HepG2 (cell line): ENCODE data around the gene FAM171A2. TPM values are rescaled to one million over a fixed set of nuclear protein-coding genes. Genes with fewer than 3 reads are reported as not detected.

Experiments
- ATAC-seq: fragments of 200-7000 bp; cut with Tn5 transposase; 3 replicates; pipeline ENCODE4 v1.9.1; 2020; ENCODE audit warnings: mild to moderate bottlenecking, moderate library complexity
- BruUV-seq: library from RNA; stranded (reverse); fragments of 400-500 nt; replicated peaks from 2 replicates; lab custom pipeline; 2021; lab: Mats Ljungman, UMichigan
- CTCF ChIA-PET: fragments of 300-600 bp; formaldehyde crosslinking; extraction: SDS; loops from one replicate; lab custom pipeline; 2021; ENCODE audit warnings: low total read pairs, inconsistent platforms, low intra/inter-chr PET ratio; lab: Yijun Ruan, JAX
- POLR2A ChIA-PET: fragments of 350-600 bp; sonication (Branson Sonifier 250); formaldehyde crosslinking; loops from one replicate; lab custom pipeline; 2020; ENCODE audit warnings: antibody characterized with exemption, inconsistent platforms; lab: Yijun Ruan, JAX
- DNase-seq: peaks from one replicate; pipeline ENCODE4 v3.0.0-alpha.2; 2015; ENCODE audit warnings: low spot score
- FAIRE-seq: peaks from 3 replicates; lab custom pipeline; 2011; peaks lifted over from hg19 to GRCh38; lab: Jason Lieb, UNC
- H2AFZ ChIP-seq: one replicate; pipeline ENCODE4 v1.6.1; 2011; ENCODE audit warnings: low read length, inconsistent platforms
- H3K27ac ChIP-seq: fragments of 300-600 bp; 3 replicates; pipeline ENCODE4 v1.8.0; 2011; ENCODE audit warnings: mixed run types, mild to moderate bottlenecking, mixed read lengths, low read length, inconsistent platforms; ENCODE audit not compliant: insufficient read depth; ENCODE audit errors: extremely low read length
- H3K27me3 ChIP-seq, 2 experiments: fragments of 200-600 bp in 1 of 2; 2 replicates in 1 of 2; 3 replicates in 1 of 2; pipeline versions ENCODE4 v1.6.0 to v1.8.0; 2011; ENCODE audit warnings: low read length in 2 of 2, mild to moderate bottlenecking in 2 of 2, moderate library complexity in 2 of 2, inconsistent platforms in 1 of 2; ENCODE audit not compliant: insufficient read depth in 2 of 2, control insufficient read depth in 1 of 2
- H3K36me3 ChIP-seq, 2 experiments: fragments of 200-600 bp in 1 of 2; replicated peaks in 1 of 2; 2 replicates in 1 of 2; 3 replicates in 1 of 2; pipeline versions ENCODE4 v1.5.1 to v1.8.0; 2011; ENCODE audit warnings: low read length in 2 of 2, inconsistent platforms in 1 of 2; ENCODE audit not compliant: insufficient read depth in 2 of 2, control insufficient read depth in 1 of 2
- H3K4me1 ChIP-seq: 2 replicates; pipeline ENCODE4 v1.5.1; 2012; ENCODE audit warnings: low read length, inconsistent platforms; ENCODE audit not compliant: insufficient read depth
- H3K4me2 ChIP-seq: 2 replicates; pipeline ENCODE4 v1.6.0; 2011; ENCODE audit warnings: low read depth, low read length, inconsistent platforms
- H3K4me3 ChIP-seq, 3 experiments: fragments of 200-600 bp in 1 of 3; sonication (generic), shearing (Covaris generic) in 1 of 3; replicated peaks in 1 of 3; 2 replicates each; pipeline ENCODE4 v1.5.1; 2011 to 2016; ENCODE audit warnings: low read length in 3 of 3, inconsistent platforms in 2 of 3, low read depth in 2 of 3, mild to moderate bottlenecking in 2 of 3, control low read depth in 1 of 3, mixed read lengths in 1 of 3; ENCODE audit not compliant: insufficient read depth in 1 of 3
- H3K79me2 ChIP-seq: one replicate; pipeline ENCODE4 v1.6.1; 2011; ENCODE audit warnings: low read length, inconsistent platforms; ENCODE audit not compliant: insufficient read depth
- H3K9ac ChIP-seq: 2 replicates; pipeline ENCODE4 v1.6.0; 2011; ENCODE audit warnings: mild to moderate bottlenecking, low read depth, low read length, inconsistent platforms; ENCODE audit not compliant: insufficient read depth
- H3K9me3 ChIP-seq: 2 replicates; pipeline ENCODE4 v1.5.1; 2012; ENCODE audit warnings: mild to moderate bottlenecking, low read length
- H4K20me1 ChIP-seq: 2 replicates; pipeline ENCODE4 v1.6.0; 2011; ENCODE audit warnings: inconsistent platforms, mild to moderate bottlenecking, low read length, moderate library complexity; ENCODE audit not compliant: insufficient read depth
- ATF7 ChIP-seq, 2 experiments: fragments of 450-650 bp in 1 of 2; sonication (generic) in 1 of 2; formaldehyde crosslinking in 1 of 2; IDR thresholded peaks; 2 replicates each; pipeline versions ENCODE4 v1.4.0 to v1.6.1; 2016 to 2020; ENCODE audit warnings: antibody characterized with exemption in 1 of 2, mild to moderate bottlenecking in 1 of 2, missing genetic modification reagents in 1 of 2
- HDAC2 ChIP-seq: sonication (generic); formaldehyde crosslinking; IDR thresholded peaks from 2 replicates; pipeline ENCODE4 v1.4.0; 2020; ENCODE audit warnings: missing genetic modification reagents
- KDM1A ChIP-seq: IDR thresholded peaks from 2 replicates; pipeline ENCODE4 v1.6.1; 2016; ENCODE audit warnings: missing compliant biosample characterization
- KDM2A ChIP-seq: sonication (generic); formaldehyde crosslinking; IDR thresholded peaks from 2 replicates; pipeline ENCODE4 v1.4.0; 2020; ENCODE audit warnings: low read depth, missing genetic modification reagents, borderline replicate concordance
- MEF2D ChIP-seq: sonication (generic); formaldehyde crosslinking; IDR thresholded peaks from 2 replicates; pipeline ENCODE4 v1.5.1; 2020; ENCODE audit warnings: mild to moderate bottlenecking, missing genetic modification reagents
- PAF1 ChIP-seq: IDR thresholded peaks from 2 replicates; pipeline ENCODE4 v1.6.1; 2016; ENCODE audit warnings: missing genetic modification reagents, missing compliant biosample characterization
- TBL1XR1 ChIP-seq: fragments of 150-350 bp; IDR thresholded peaks from 2 replicates; pipeline ENCODE4 v1.6.1; 2014; ENCODE audit warnings: borderline replicate concordance, low read length; ENCODE audit not compliant: partially characterized antibody
- TOE1 ChIP-seq: sonication (generic); formaldehyde crosslinking; IDR thresholded peaks from 2 replicates; pipeline ENCODE4 v1.4.0; 2020; ENCODE audit warnings: mild to moderate bottlenecking, missing genetic modification reagents
- ZBTB3 ChIP-seq: sonication (generic); formaldehyde crosslinking; IDR thresholded peaks from 2 replicates; pipeline ENCODE4 v1.4.0; 2020; ENCODE audit warnings: low read depth, mild to moderate bottlenecking, moderate library complexity, missing genetic modification reagents, borderline replicate concordance
- ZFP90 ChIP-seq: sonication (generic); formaldehyde crosslinking; IDR thresholded peaks from 2 replicates; pipeline ENCODE4 v1.8.0; 2022; ENCODE audit warnings: missing genetic modification reagents, mild to moderate bottlenecking, inconsistent platforms, borderline replicate concordance
- ZNF83 ChIP-seq: sonication (generic); formaldehyde crosslinking; IDR thresholded peaks from 2 replicates; pipeline ENCODE4 v1.4.0; 2020; ENCODE audit warnings: missing genetic modification reagents, mild to moderate bottlenecking, borderline replicate concordance
- ZSCAN21 ChIP-seq: sonication (generic); formaldehyde crosslinking; IDR thresholded peaks from 2 replicates; pipeline ENCODE4 v1.8.0; 2022; ENCODE audit warnings: mild to moderate bottlenecking, missing genetic modification reagents, moderate library complexity, borderline replicate concordance
- WGBS: methylation state at CpG from one replicate; pipeline ENCODE4 v1.1.6; 2017; ENCODE audit warnings: low lambda C conversion rate; 5-methylcytosine and 5-hydroxymethylcytosine counted together
- in situ Hi-C: cut with HindIII; loops from 2 replicates; pipeline ENCODE4 v1.10.0; 2017; ENCODE audit warnings: low pct_unique_long_range_greater_than_20kb; ENCODE audit not compliant: extremely low pct_ligation_motif_present
- intact Hi-C: fragments of 100-400 bp; cut with micrococcal nuclease; formaldehyde crosslinking; loops from one replicate; pipeline ENCODE4 v1.10.0; 2022; ENCODE audit not compliant: unreplicated experiment
- polyA plus RNA-seq, 8 experiments: library from polyadenylated mRNA; depleted of rRNA in 3 of 8; stranded (reverse) in 7 of 8; unstranded in 1 of 8; fragments of >200 nt; fragmentation: Illumina TruSeq in 4 of 8; extraction: Trizol in 4 of 8; gene quantifications; 2 replicates each; pipeline versions ENCODE4 v1.2.1 to v1.2.3, GENCODE V29; 2011 to 2016; ENCODE audit warnings: low read depth in 4 of 8, missing spikeins in 1 of 8, mixed read lengths in 1 of 8; ENCODE audit not compliant: insufficient read depth in 1 of 8
- total RNA-seq, 5 experiments: library from RNA; depleted of rRNA; stranded (reverse); fragments of >200 nt; fragmentation: Illumina TruSeq; extraction: Trizol; gene quantifications; 2 replicates each; pipeline ENCODE4 v1.2.3, GENCODE V29; 2016; ENCODE audit warnings: low read depth in 1 of 5
- TF ChIP-seq, protein P1 (sequence below): sonication (generic); formaldehyde crosslinking; conservative IDR thresholded peaks from 2 replicates; pipeline ENCODE4 v1.4.0; 2020; ENCODE audit warnings: missing genetic modification reagents
- TF ChIP-seq, protein P2 (sequence below): sonication (generic); formaldehyde crosslinking; IDR thresholded peaks from 2 replicates; pipeline ENCODE4 v1.4.0; 2020; ENCODE audit warnings: missing genetic modification reagents
- TF ChIP-seq, protein P3 (sequence below): sonication (generic); formaldehyde crosslinking; IDR thresholded peaks from 2 replicates; pipeline ENCODE4 v1.5.0; 2020; ENCODE audit warnings: mild to moderate bottlenecking, missing genetic modification reagents, borderline replicate concordance

FAM171A2 gene
- total and polyA plus RNA-seq, 2 of the 13 experiments (the other 11 are each of a cell fraction or from before 2014, with no cell fraction given) = 1.8 to 3.6 TPM

DNA sequence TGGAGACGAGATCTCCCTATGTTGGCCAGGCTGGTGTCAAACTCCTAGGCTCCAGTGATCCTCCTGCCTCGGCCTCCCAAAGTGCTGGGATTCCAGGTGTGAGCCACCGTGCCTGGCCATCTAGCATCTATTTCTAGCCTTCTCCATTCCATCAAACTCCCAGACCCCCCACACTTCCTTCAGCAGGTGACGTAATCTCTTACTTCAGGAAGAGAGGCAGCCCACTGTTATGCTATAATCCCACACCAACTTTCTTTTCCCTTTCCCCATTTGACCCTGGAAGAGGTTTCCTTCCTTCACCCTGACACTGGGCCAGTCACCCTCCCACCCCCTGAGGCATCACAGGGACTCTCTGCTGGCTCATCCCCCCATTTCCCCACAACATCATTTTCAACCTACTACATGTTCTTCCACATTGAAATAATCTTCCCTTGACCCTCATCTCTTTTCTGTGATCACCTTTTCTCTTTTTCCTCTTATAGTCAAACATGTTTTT is 18.2 kb upstream of the FAM171A2 start (continued):
- TF ChIP-seq, protein P1, sequence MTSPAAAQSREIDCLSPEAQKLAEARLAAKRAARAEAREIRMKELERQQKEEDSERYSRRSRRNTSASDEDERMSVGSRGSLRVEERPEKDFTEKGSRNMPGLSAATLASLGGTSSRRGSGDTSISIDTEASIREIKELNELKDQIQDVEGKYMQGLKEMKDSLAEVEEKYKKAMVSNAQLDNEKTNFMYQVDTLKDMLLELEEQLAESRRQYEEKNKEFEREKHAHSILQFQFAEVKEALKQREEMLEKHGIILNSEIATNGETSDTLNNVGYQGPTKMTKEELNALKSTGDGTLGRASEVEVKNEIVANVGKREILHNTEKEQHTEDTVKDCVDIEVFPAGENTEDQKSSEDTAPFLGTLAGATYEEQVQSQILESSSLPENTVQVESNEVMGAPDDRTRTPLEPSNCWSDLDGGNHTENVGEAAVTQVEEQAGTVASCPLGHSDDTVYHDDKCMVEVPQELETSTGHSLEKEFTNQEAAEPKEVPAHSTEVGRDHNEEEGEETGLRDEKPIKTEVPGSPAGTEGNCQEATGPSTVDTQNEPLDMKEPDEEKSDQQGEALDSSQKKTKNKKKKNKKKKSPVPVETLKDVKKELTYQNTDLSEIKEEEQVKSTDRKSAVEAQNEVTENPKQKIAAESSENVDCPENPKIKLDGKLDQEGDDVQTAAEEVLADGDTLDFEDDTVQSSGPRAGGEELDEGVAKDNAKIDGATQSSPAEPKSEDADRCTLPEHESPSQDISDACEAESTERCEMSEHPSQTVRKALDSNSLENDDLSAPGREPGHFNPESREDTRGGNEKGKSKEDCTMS (CRISPR knock-in tag) = no peak
- TF ChIP-seq TBL1XR1 (no peak), PAF1 (CRISPR knock-in tag) (no peak), ATF7 (IDR thresholded peaks at IDR 0.05) (peak; percentile 95), ATF7 (CRISPR knock-in tag; IDR thresholded peaks at IDR 0.05) (no peak), ZBTB3 (no peak), HDAC2 (CRISPR knock-in tag) (no peak)
- TF ChIP-seq, protein P2, sequence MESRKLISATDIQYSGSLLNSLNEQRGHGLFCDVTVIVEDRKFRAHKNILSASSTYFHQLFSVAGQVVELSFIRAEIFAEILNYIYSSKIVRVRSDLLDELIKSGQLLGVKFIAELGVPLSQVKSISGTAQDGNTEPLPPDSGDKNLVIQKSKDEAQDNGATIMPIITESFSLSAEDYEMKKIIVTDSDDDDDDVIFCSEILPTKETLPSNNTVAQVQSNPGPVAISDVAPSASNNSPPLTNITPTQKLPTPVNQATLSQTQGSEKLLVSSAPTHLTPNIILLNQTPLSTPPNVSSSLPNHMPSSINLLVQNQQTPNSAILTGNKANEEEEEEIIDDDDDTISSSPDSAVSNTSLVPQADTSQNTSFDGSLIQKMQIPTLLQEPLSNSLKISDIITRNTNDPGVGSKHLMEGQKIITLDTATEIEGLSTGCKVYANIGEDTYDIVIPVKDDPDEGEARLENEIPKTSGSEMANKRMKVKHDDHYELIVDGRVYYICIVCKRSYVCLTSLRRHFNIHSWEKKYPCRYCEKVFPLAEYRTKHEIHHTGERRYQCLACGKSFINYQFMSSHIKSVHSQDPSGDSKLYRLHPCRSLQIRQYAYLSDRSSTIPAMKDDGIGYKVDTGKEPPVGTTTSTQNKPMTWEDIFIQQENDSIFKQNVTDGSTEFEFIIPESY (CRISPR knock-in tag) = no peak

DNA sequence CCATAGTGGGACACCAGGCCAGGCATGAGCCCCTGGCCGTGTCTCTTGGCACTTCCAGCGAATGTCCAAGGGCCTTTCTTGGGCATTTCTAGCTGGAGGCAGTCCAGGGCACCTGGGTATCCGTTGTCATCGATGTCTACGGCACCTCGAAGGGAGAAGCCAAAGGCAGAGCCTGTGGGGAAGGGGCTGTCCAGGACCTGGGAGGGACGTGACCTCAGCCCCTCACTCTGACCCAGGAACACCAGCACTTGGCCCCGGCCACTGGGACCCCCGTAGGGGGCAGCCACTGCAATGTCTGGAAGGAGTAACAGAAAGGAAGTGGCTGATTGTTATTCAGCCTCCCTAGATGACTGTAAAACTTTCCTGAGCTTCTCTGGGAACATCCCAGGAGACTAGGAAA is 17.1 kb upstream of the FAM171A2 start:
- ATAC-seq (no peak), DNase-seq (no peak), FAIRE-seq (no peak)
- Histone ChIP-seq H3K36me3 (no peaks in the 10 kb centered on the region), H3K4me2 (no peak overlapping the region), H3K9me3 (no peaks in the 10 kb centered on the region), H3K4me1 (peaks cover 21% of the 10 kb centered on the region), H3K9ac (no peak overlapping the region), H3K27ac (no peak overlapping the region), H3K79me2 (no peaks in the 10 kb centered on the region), H3K27me3 (peaks cover 18 to 70% of the 10 kb centered on the region in 2 experiments), H4K20me1 (no peaks in the 10 kb centered on the region; the same call in 1 of the 2 replicates), H3K4me3 (no peak overlapping the region), H2AFZ (no peak overlapping the region)
- POLR2A ChIA-PET = no interaction called here
- no TSS peak for BruUV-seq
- WGBS = 3% methylated on average over 5 of the region's 9 CpGs
- in situ Hi-C loops = no loop called here
- CTCF ChIA-PET = no interaction called here
- intact Hi-C loops = no loop called here
- TF ChIP-seq ZSCAN21 (no peak), TOE1 (CRISPR knock-in tag) (no peak), KDM1A (CRISPR knock-in tag) (no peak), ZFP90 (CRISPR knock-in tag) (no peak), MEF2D (CRISPR knock-in tag) (no peak), KDM2A (CRISPR knock-in tag) (no peak), ZNF83 (no peak)
- TF ChIP-seq, protein P3, sequence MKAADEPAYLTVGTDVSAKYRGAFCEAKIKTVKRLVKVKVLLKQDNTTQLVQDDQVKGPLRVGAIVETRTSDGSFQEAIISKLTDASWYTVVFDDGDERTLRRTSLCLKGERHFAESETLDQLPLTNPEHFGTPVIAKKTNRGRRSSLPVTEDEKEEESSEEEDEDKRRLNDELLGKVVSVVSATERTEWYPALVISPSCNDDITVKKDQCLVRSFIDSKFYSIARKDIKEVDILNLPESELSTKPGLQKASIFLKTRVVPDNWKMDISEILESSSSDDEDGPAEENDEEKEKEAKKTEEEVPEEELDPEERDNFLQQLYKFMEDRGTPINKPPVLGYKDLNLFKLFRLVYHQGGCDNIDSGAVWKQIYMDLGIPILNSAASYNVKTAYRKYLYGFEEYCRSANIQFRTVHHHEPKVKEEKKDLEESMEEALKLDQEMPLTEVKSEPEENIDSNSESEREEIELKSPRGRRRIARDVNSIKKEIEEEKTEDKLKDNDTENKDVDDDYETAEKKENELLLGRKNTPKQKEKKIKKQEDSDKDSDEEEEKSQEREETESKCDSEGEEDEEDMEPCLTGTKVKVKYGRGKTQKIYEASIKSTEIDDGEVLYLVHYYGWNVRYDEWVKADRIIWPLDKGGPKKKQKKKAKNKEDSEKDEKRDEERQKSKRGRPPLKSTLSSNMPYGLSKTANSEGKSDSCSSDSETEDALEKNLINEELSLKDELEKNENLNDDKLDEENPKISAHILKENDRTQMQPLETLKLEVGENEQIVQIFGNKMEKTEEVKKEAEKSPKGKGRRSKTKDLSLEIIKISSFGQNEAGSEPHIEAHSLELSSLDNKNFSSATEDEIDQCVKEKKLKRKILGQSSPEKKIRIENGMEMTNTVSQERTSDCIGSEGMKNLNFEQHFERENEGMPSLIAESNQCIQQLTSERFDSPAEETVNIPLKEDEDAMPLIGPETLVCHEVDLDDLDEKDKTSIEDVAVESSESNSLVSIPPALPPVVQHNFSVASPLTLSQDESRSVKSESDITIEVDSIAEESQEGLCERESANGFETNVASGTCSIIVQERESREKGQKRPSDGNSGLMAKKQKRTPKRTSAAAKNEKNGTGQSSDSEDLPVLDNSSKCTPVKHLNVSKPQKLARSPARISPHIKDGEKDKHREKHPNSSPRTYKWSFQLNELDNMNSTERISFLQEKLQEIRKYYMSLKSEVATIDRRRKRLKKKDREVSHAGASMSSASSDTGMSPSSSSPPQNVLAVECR (CRISPR knock-in tag) = no peak
